ENCODE results near the gene CCDC195. TPM values are rescaled to one million over a fixed set of nuclear protein-coding genes. Genes with fewer than 3 reads are reported as not detected.

Gene CCDC195
- polyA plus RNA-seq (ENCODE audit: insufficient read length in 4 of 4) = not detected

GRCh38 chr2:224716201-224716600, at the start of gene CCDC195:
Gene CCDC195, minus strand, starts transcription at chr2:224716365. Its CDS starts 0 bp downstream, at chr2:224716365.
- no peak for DNase-seq (ENCODE audit: low read depth in 4 of 4, low spot score in 2 of 4)

GRCh38 chr2:224764565-224765236, 48.5 kb upstream of the CCDC195 start:
- DNase-seq (ENCODE audit: low read depth in 4 of 4, low spot score in 2 of 4) = no peak

- no peak for DNase-seq (ENCODE audit: low read depth in 4 of 4, low spot score in 2 of 4)
Measured at GRCh38 chr2:224757934-224758548, 41.9 kb upstream of the CCDC195 start.

- no peak for DNase-seq (ENCODE audit: low read depth in 4 of 4, low spot score in 2 of 4)
Measured at GRCh38 chr2:224753743-224754540, 37.8 kb upstream of the CCDC195 start.

- no peak for DNase-seq (ENCODE audit: low read depth in 4 of 4, low spot score in 2 of 4)
Measured at GRCh38 chr2:224751996-224752698, 36.0 kb upstream of the CCDC195 start.

GRCh38 chr2:224749136-224749535, 33.0 kb upstream of the CCDC195 start:
- DNase-seq (ENCODE audit: low read depth in 4 of 4, low spot score in 2 of 4) = no peak

GRCh38 chr2:224747765-224748164, 31.6 kb upstream of the CCDC195 start:
- DNase-seq (ENCODE audit: low read depth in 4 of 4, low spot score in 2 of 4) = no peak

GRCh38 chr2:224736227-224736626, 20.1 kb upstream of the CCDC195 start:
- no peak for DNase-seq (ENCODE audit: low read depth in 4 of 4, low spot score in 2 of 4)

- DNase-seq (ENCODE audit: low read depth in 4 of 4, low spot score in 2 of 4) = no peak
Measured at GRCh38 chr2:224734949-224735348, 18.8 kb upstream of the CCDC195 start.

GRCh38 chr2:224731665-224732064, 15.5 kb upstream of the CCDC195 start:
- DNase-seq (ENCODE audit: low read depth in 4 of 4, low spot score in 2 of 4) = no peak

GRCh38 chr2:224729435-224729834, 13.3 kb upstream of the CCDC195 start:
- DNase-seq (ENCODE audit: low read depth in 4 of 4, low spot score in 2 of 4) = no peak

- no peak for DNase-seq (ENCODE audit: low read depth in 4 of 4, low spot score in 2 of 4)
Measured at GRCh38 chr2:224724331-224724730, 8.2 kb upstream of the CCDC195 start.

GRCh38 chr2:224723586-224724217, 7.5 kb upstream of the CCDC195 start:
- DNase-seq (ENCODE audit: low read depth in 4 of 4, low spot score in 2 of 4) = no peak

- DNase-seq (ENCODE audit: low read depth in 4 of 4, low spot score in 2 of 4) = no peak
Measured at GRCh38 chr2:224722770-224723169, 6.6 kb upstream of the CCDC195 start.

GRCh38 chr2:224722250-224722649, 6.1 kb upstream of the CCDC195 start:
- no peak for DNase-seq (ENCODE audit: low read depth in 4 of 4, low spot score in 2 of 4)

GRCh38 chr2:224716921-224717320, 756 bp upstream of the CCDC195 start:
- no peak for DNase-seq (ENCODE audit: low read depth in 4 of 4, low spot score in 2 of 4)

GRCh38 chr2:224711859-224712665, 4.1 kb downstream of the CCDC195 start:
- DNase-seq (ENCODE audit: low read depth in 4 of 4, low spot score in 2 of 4) = no peak

- no peak for DNase-seq (ENCODE audit: low read depth in 4 of 4, low spot score in 2 of 4)
Measured at GRCh38 chr2:224711381-224711780, 4.8 kb downstream of the CCDC195 start.

- no peak for DNase-seq (ENCODE audit: low read depth in 4 of 4, low spot score in 2 of 4)
Measured at GRCh38 chr2:224709301-224709700, 6.9 kb downstream of the CCDC195 start.

- DNase-seq (ENCODE audit: low read depth in 4 of 4, low spot score in 2 of 4) = no peak
Measured at GRCh38 chr2:224694502-224694901, 21.7 kb downstream of the CCDC195 start.
